ENCODE data around the gene FGF14.
"Not testable (repeated sequence)": the region's sequence is repeated elsewhere in the genome, so short reads cannot be mapped to it uniquely, and the experiment has no call there.

FGF14 gene

GRCh38 chr13:102071711-102072110, 330.1 kb downstream of the FGF14 start:
- TF ChIP-seq, protein P1, sequence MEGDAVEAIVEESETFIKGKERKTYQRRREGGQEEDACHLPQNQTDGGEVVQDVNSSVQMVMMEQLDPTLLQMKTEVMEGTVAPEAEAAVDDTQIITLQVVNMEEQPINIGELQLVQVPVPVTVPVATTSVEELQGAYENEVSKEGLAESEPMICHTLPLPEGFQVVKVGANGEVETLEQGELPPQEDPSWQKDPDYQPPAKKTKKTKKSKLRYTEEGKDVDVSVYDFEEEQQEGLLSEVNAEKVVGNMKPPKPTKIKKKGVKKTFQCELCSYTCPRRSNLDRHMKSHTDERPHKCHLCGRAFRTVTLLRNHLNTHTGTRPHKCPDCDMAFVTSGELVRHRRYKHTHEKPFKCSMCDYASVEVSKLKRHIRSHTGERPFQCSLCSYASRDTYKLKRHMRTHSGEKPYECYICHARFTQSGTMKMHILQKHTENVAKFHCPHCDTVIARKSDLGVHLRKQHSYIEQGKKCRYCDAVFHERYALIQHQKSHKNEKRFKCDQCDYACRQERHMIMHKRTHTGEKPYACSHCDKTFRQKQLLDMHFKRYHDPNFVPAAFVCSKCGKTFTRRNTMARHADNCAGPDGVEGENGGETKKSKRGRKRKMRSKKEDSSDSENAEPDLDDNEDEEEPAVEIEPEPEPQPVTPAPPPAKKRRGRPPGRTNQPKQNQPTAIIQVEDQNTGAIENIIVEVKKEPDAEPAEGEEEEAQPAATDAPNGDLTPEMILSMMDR (IDR thresholded peaks at IDR 0.05; ENCODE audit: extremely low read depth, insufficient read depth, missing control alignments): no peak
- in situ Hi-C loops (cut with MboI; ENCODE audit: low pct_unique_long_range_greater_than_20kb, low sequenced_read_pairs, unreplicated experiment): no loop called here
- no peak for DNase-seq (ENCODE audit: low spot score)

DNA sequence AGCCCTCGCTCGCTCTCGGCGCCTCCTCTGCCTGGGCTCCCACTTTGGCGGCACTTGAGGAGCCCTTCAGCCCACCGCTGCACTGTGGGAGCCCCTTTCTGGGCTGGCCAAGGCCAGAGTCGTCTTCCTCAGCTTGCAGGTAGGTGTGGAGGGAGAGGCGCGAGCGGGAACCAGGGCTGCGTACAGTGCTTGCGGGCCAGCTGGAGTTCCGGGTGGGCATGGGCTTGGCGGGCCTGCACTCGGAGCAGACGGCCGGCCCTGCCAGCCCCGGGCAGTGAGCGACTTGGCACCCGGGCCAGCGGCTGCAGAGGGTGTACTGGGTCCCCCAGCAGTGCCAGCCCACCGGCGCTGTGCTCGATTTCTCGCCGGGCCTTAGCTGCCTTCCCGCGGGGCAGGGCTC, 333.5 kb downstream of the FGF14 start:
- DNase-seq (ENCODE audit: low spot score); in situ Hi-C loops (cut with MboI; ENCODE audit: low pct_unique_long_range_greater_than_20kb, low sequenced_read_pairs, unreplicated experiment): not testable (repeated sequence)

- TF ChIP-seq, protein P1 (IDR thresholded peaks at IDR 0.05; ENCODE audit: extremely low read depth, insufficient read depth, missing control alignments): no peak
- in situ Hi-C loops (cut with MboI; ENCODE audit: low pct_unique_long_range_greater_than_20kb, low sequenced_read_pairs, unreplicated experiment): no loop called here
- DNase-seq (ENCODE audit: low spot score): no peak
These were observed 346.6 kb downstream of the FGF14 start for GRCh38 chr13:102055090-102055779.

- in situ Hi-C loops (cut with MboI; ENCODE audit: low pct_unique_long_range_greater_than_20kb, low sequenced_read_pairs, unreplicated experiment): no loop called here
- no peak for DNase-seq (ENCODE audit: low spot score)
- TF ChIP-seq, protein P1 (IDR thresholded peaks at IDR 0.05; ENCODE audit: extremely low read depth, insufficient read depth, missing control alignments): no peak
These were observed 352.0 kb downstream of the FGF14 start for GRCh38 chr13:102049853-102050252.

- in situ Hi-C loops (cut with MboI; ENCODE audit: low pct_unique_long_range_greater_than_20kb, low sequenced_read_pairs, unreplicated experiment): no loop called here
- TF ChIP-seq, protein P1 (IDR thresholded peaks at IDR 0.05; ENCODE audit: extremely low read depth, insufficient read depth, missing control alignments): no peak
- no peak for DNase-seq (ENCODE audit: low spot score)
These were observed 356.1 kb downstream of the FGF14 start for GRCh38 chr13:102045731-102046130.

DNA sequence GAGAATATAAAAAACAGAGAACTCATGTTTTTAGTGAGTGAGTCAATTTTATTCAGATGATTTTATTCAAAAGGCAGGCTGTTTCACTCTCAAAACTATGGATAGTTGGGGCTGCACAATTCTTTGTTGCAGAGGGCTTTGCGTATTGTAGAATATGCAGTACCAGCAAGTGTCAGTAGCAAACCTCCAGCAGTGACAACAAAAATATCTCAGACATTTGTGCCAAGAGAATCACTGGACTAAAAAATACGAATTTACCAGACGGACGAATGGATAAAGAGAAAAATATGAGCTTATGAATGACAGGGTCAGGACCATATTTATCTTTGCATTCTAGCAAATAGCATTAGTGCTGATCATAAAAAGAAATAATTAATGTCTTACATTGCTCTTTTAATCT, 359.1 kb downstream of the FGF14 start:
- in situ Hi-C loops (cut with MboI; ENCODE audit: low pct_unique_long_range_greater_than_20kb, low sequenced_read_pairs, unreplicated experiment): no loop called here
- TF ChIP-seq, protein P1 (IDR thresholded peaks at IDR 0.05; ENCODE audit: extremely low read depth, insufficient read depth, missing control alignments): no peak
- no peak for DNase-seq (ENCODE audit: low spot score)

- in situ Hi-C loops (cut with MboI; ENCODE audit: low pct_unique_long_range_greater_than_20kb, low sequenced_read_pairs, unreplicated experiment): no loop called here
- TF ChIP-seq, protein P1 (IDR thresholded peaks at IDR 0.05; ENCODE audit: extremely low read depth, insufficient read depth, missing control alignments): no peak
- no peak for DNase-seq (ENCODE audit: low spot score)
These were observed 360.3 kb downstream of the FGF14 start for GRCh38 chr13:102041544-102041943.

Data from GM13977 (cell line).